SK-N-SH (cell line): ENCODE results near the gene PSAP.

Experiments used
- CHD2 ChIP-seq: fragments of 150-350 bp; IDR thresholded peaks from 2 replicates; pipeline ENCODE4 v1.6.1; 2018; ENCODE audit warnings: low read length; ENCODE audit not compliant: partially characterized antibody
- CTCF ChIP-seq: fragments of 200-600 bp; sonication (generic); IDR thresholded peaks from 2 replicates; pipeline ENCODE4 v1.6.1; 2017; ENCODE audit warnings: antibody characterized with exemption, mild to moderate bottlenecking, moderate library complexity
- ELF1 ChIP-seq: IDR thresholded peaks from 2 replicates; pipeline ENCODE4 v1.4.0; 2012
- EP300 ChIP-seq, 2 experiments: IDR thresholded peaks; 2 replicates each; pipeline versions ENCODE4 v1.4.0 to v1.6.1; 2012; ENCODE audit warnings: borderline replicate concordance in 1 of 2, low read depth in 1 of 2, low read length in 1 of 2
- EZH2phosphoT487 ChIP-seq: fragments of 200-600 bp; sonication (generic); IDR thresholded peaks from 2 replicates; pipeline ENCODE4 v1.6.1; 2017; ENCODE audit warnings: low read depth, mixed run types, mild to moderate bottlenecking, antibody characterized with exemption, moderate library complexity, borderline replicate concordance
- JUND ChIP-seq: IDR thresholded peaks from 2 replicates; pipeline ENCODE4 v1.4.0; 2012
- POLR2AphosphoS5 ChIP-seq: IDR thresholded peaks from 2 replicates; pipeline ENCODE4 v1.6.1; 2012; ENCODE audit warnings: low read depth, low read length
- RAD21 ChIP-seq: IDR thresholded peaks from 2 replicates; pipeline ENCODE4 v1.6.1; 2012; ENCODE audit warnings: mild to moderate bottlenecking, low read length
- TEAD4 ChIP-seq: IDR thresholded peaks from 2 replicates; pipeline ENCODE4 v1.4.0; 2012; ENCODE audit warnings: mild to moderate bottlenecking, borderline replicate concordance; ENCODE audit not compliant: insufficient read depth
- TF ChIP-seq, protein P1 (sequence below): IDR thresholded peaks from 2 replicates; pipeline ENCODE4 v1.6.1; 2012; ENCODE audit warnings: mild to moderate bottlenecking, low read depth, low read length, moderate library complexity
- TF ChIP-seq, protein P2 (sequence below): IDR thresholded peaks from 2 replicates; pipeline ENCODE4 v1.4.0; 2012; ENCODE audit warnings: low read depth

- TF ChIP-seq CTCF (no peak), JUND (no peak), TEAD4 (no peak), RAD21 (no peak), POLR2AphosphoS5 (no peak), EZH2phosphoT487 (no peak), EP300 (IDR thresholded peaks at IDR 0.05; ENCODE audit: borderline replicate concordance in 1 of 2, low read depth in 1 of 2, low read length in 1 of 2) (no peak), CHD2 (no peak), ELF1 (no peak)
- TF ChIP-seq, protein P1, sequence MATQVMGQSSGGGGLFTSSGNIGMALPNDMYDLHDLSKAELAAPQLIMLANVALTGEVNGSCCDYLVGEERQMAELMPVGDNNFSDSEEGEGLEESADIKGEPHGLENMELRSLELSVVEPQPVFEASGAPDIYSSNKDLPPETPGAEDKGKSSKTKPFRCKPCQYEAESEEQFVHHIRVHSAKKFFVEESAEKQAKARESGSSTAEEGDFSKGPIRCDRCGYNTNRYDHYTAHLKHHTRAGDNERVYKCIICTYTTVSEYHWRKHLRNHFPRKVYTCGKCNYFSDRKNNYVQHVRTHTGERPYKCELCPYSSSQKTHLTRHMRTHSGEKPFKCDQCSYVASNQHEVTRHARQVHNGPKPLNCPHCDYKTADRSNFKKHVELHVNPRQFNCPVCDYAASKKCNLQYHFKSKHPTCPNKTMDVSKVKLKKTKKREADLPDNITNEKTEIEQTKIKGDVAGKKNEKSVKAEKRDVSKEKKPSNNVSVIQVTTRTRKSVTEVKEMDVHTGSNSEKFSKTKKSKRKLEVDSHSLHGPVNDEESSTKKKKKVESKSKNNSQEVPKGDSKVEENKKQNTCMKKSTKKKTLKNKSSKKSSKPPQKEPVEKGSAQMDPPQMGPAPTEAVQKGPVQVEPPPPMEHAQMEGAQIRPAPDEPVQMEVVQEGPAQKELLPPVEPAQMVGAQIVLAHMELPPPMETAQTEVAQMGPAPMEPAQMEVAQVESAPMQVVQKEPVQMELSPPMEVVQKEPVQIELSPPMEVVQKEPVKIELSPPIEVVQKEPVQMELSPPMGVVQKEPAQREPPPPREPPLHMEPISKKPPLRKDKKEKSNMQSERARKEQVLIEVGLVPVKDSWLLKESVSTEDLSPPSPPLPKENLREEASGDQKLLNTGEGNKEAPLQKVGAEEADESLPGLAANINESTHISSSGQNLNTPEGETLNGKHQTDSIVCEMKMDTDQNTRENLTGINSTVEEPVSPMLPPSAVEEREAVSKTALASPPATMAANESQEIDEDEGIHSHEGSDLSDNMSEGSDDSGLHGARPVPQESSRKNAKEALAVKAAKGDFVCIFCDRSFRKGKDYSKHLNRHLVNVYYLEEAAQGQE: no peak
- TF ChIP-seq, protein P2, sequence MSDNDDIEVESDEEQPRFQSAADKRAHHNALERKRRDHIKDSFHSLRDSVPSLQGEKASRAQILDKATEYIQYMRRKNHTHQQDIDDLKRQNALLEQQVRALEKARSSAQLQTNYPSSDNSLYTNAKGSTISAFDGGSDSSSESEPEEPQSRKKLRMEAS: no peak
These were observed 5.6 kb upstream of the PSAP start for GRCh38 chr10:71856619-71857018.
